Neural cell (in vitro differentiated cells): ENCODE data around the gene WARS2. TPM values are rescaled to one million over a fixed set of nuclear protein-coding genes. Genes with fewer than 3 reads are reported as not detected.
A peak's percentile ranks its signal among the peaks of the same experiment; 100 is the strongest.

Experiments
- H2AFZ ChIP-seq: fragments of 200-600, 300-800 bp; sonication (generic), shearing (Covaris generic); 2 replicates; pipeline ENCODE4 v1.6.0; 2014; ENCODE audit warnings: low read depth, mild to moderate bottlenecking, antibody characterized with exemption, low read length, moderate library complexity
- H3F3A ChIP-seq: fragments of 200-600 bp; shearing (Covaris generic); 2 replicates; pipeline ENCODE4 v1.6.1; 2016; ENCODE audit warnings: mild to moderate bottlenecking, moderate library complexity, mixed read lengths, antibody characterized with exemption, low read length; ENCODE audit not compliant: insufficient read depth, poor library complexity, severe bottlenecking
- H3K27ac ChIP-seq: fragments of 200-600, 300-800 bp; sonication (generic), shearing (Covaris generic); 2 replicates; pipeline ENCODE4 v1.5.1; 2014; ENCODE audit warnings: mild to moderate bottlenecking, low read length, moderate library complexity
- H3K27me3 ChIP-seq: fragments of 300-800, 200-600 bp; sonication (generic), shearing (Covaris generic); 2 replicates; pipeline ENCODE4 v1.6.0; 2014; ENCODE audit warnings: mild to moderate bottlenecking, low read depth, low read length, moderate library complexity; ENCODE audit not compliant: insufficient read depth
- H3K36me3 ChIP-seq: fragments of 300-800, 200-600 bp; sonication (generic), shearing (Covaris generic); 2 replicates; pipeline ENCODE4 v1.5.1; 2014; ENCODE audit warnings: mild to moderate bottlenecking, antibody characterized with exemption, low read length, moderate library complexity; ENCODE audit not compliant: insufficient read depth
- H3K4me2 ChIP-seq: fragments of 300-800, 200-600 bp; sonication (generic), shearing (Covaris generic); 2 replicates; pipeline ENCODE4 v1.6.0; 2014; ENCODE audit warnings: mild to moderate bottlenecking, low read length
- H3K4me3 ChIP-seq: fragments of 300-800, 200-600 bp; sonication (generic), shearing (Covaris generic); 2 replicates; pipeline ENCODE4 v1.5.1; 2014; ENCODE audit warnings: mild to moderate bottlenecking, low read length, moderate library complexity
- H3K79me2 ChIP-seq: fragments of 200-600 bp; shearing (Covaris generic); replicated peaks from 2 replicates; pipeline ENCODE4 v1.6.0; 2014; ENCODE audit warnings: mild to moderate bottlenecking, low read length, moderate library complexity; ENCODE audit not compliant: insufficient read depth
- H3K9ac ChIP-seq: fragments of 300-800, 200-600 bp; sonication (generic), shearing (Covaris generic); 2 replicates; pipeline ENCODE4 v1.6.1; 2016; ENCODE audit warnings: mild to moderate bottlenecking, low read length, mixed read lengths
- H3K9me2 ChIP-seq: fragments of 200-600 bp; shearing (Covaris generic); 2 replicates; pipeline ENCODE4 v1.6.1; 2016; ENCODE audit warnings: mild to moderate bottlenecking, low read length, mixed read lengths; ENCODE audit not compliant: insufficient read depth
- H3K9me3 ChIP-seq: fragments of 200-600, 300-800 bp; sonication (generic), shearing (Covaris generic); 2 replicates; pipeline ENCODE4 v1.6.1; 2016; ENCODE audit warnings: mild to moderate bottlenecking, mixed run types, low read length, moderate library complexity, mixed read lengths
- H4K20me1 ChIP-seq: fragments of 200-600 bp; shearing (Covaris generic); 2 replicates; pipeline ENCODE4 v1.6.1; 2016; ENCODE audit warnings: mild to moderate bottlenecking, mixed run types; ENCODE audit not compliant: insufficient read depth
- EP300 ChIP-seq: fragments of 450-650 bp; conservative IDR thresholded peaks from 2 replicates; pipeline ENCODE4 v1.6.1; 2014; ENCODE audit warnings: antibody characterized with exemption, mild to moderate bottlenecking, moderate library complexity; ENCODE audit not compliant: poor library complexity, severe bottlenecking
- EZH2 ChIP-seq: fragments of 200-600, 300-800 bp; shearing (Covaris generic), sonication (generic); IDR thresholded peaks from 2 replicates; pipeline ENCODE4 v1.6.1; 2014; ENCODE audit warnings: antibody characterized with exemption, low read length, borderline replicate concordance, mild to moderate bottlenecking; ENCODE audit not compliant: insufficient read depth, poor library complexity, severe bottlenecking
- MXI1 ChIP-seq: fragments of 450-650 bp; conservative IDR thresholded peaks from 2 replicates; pipeline ENCODE4 v1.6.1; 2014; ENCODE audit warnings: antibody characterized with exemption, mild to moderate bottlenecking; ENCODE audit not compliant: poor library complexity, severe bottlenecking
- POLR2AphosphoS5 ChIP-seq: IDR thresholded peaks from 2 replicates; pipeline ENCODE4 v1.6.1; 2012
- RAD21 ChIP-seq: fragments of 450-650 bp; conservative IDR thresholded peaks from 2 replicates; pipeline ENCODE4 v1.6.1; 2014; ENCODE audit warnings: antibody characterized with exemption, mild to moderate bottlenecking, moderate library complexity
- SMC3 ChIP-seq: fragments of 450-650 bp; conservative IDR thresholded peaks from 2 replicates; pipeline ENCODE4 v1.6.1; 2014; ENCODE audit warnings: antibody characterized with exemption, mild to moderate bottlenecking, moderate library complexity; ENCODE audit not compliant: poor library complexity
- TAF1 ChIP-seq: IDR thresholded peaks from 2 replicates; pipeline ENCODE4 v1.6.1; 2012; ENCODE audit warnings: low read depth
- polyA minus RNA-seq: library from RNA; depleted of rRNA, polyadenylated mRNA; stranded (reverse); fragments of >200 nt; gene quantifications from 2 replicates; pipeline ENCODE4 v1.2.3, GENCODE V29; 2014
- polyA plus RNA-seq: library from polyadenylated mRNA; depleted of rRNA; stranded (reverse); fragments of >200 nt; gene quantifications from 2 replicates; pipeline ENCODE4 v1.2.3, GENCODE V29; 2014
- TF ChIP-seq, protein P1 (sequence below): IDR thresholded peaks from 2 replicates; pipeline ENCODE4 v1.6.1; 2012; ENCODE audit warnings: borderline replicate concordance
- TF ChIP-seq, protein P2 (sequence below): fragments of 450-650 bp; IDR thresholded peaks from 2 replicates; pipeline ENCODE4 v1.5.1; 2014; ENCODE audit warnings: antibody characterized with exemption, mild to moderate bottlenecking, moderate library complexity; ENCODE audit not compliant: poor library complexity, severe bottlenecking

The WARS2 gene
- 4.7 and 4.8 TPM in 2 replicates for polyA plus RNA-seq
- 13.6 and 15.5 TPM in 2 replicates for polyA minus RNA-seq

DNA sequence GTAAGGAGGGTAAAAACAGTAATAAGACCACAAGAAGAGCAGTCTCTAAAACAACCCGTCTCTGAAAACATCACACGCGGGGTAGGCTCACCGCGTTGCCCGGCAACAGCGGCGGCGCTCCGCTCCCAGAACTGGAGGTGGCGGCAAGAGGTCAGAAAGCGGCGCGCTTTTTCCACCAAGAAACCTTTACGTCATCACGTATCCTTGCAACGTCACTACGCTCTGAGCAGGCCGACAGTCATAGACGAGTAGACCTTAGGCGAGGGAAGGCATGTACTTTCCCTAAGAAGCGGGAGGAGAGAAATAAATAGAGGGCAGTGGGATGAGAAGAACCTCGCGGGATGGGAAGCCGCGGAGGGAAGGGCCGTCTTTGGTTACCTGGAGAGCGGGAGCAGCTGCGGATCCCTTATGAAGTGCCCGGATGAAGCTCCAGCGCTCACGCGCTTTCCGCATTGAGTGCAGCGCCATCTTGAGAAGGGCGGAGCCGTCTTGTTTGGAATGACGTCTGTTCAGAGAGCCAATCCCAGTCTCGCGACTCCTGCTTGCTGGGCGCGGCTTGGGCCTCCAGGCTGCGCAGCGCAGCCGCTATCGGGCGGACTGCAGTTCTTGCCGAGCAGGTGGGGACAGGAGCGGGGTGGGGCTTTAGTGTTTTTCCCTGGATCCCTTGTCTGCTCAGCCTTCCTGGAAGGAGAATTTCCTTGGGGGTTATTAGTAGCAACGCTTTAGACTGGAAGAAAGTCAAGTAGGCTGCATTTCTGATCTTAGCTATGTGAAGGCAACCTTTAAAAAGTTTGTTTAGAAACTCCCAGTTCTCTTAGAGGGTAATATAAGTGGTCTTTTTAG lies at the start of gene WARS2:
Gene WARS2, minus strand, starts transcription at position 477 of the 843 bp plus-strand sequence. Its CDS starts 9 bp downstream, at position 468.
- Histone ChIP-seq H4K20me1 (no peaks in the 10 kb centered on the region), H2AFZ (peak within 1 kb of the TSS; percentile 70), H3K9ac (peak within 1 kb of the TSS; percentile 83), H3K9me2 (no peaks in the 10 kb centered on the region), H3K36me3 (no peaks in the 10 kb centered on the region), H3K27ac (peak within 1 kb of the TSS; percentile 92), H3K79me2 (peaks cover 5% of the 10 kb centered on the region), H3K4me2 (peak within 1 kb of the TSS; percentile 82), H3K4me3 (peak within 1 kb of the TSS; percentile 74), H3F3A (no peaks in the 10 kb centered on the region), H3K27me3 (no peaks in the 10 kb centered on the region), H3K9me3 (no peaks in the 10 kb centered on the region)
- TF ChIP-seq EP300 (peak; percentile 77), RAD21 (peak; percentile 23), POLR2AphosphoS5 (peak; percentile 85), TAF1 (peak; percentile 80), EZH2 (no peak), MXI1 (peak; percentile 97), SMC3 (peak; percentile 54)
- TF ChIP-seq, protein P1, sequence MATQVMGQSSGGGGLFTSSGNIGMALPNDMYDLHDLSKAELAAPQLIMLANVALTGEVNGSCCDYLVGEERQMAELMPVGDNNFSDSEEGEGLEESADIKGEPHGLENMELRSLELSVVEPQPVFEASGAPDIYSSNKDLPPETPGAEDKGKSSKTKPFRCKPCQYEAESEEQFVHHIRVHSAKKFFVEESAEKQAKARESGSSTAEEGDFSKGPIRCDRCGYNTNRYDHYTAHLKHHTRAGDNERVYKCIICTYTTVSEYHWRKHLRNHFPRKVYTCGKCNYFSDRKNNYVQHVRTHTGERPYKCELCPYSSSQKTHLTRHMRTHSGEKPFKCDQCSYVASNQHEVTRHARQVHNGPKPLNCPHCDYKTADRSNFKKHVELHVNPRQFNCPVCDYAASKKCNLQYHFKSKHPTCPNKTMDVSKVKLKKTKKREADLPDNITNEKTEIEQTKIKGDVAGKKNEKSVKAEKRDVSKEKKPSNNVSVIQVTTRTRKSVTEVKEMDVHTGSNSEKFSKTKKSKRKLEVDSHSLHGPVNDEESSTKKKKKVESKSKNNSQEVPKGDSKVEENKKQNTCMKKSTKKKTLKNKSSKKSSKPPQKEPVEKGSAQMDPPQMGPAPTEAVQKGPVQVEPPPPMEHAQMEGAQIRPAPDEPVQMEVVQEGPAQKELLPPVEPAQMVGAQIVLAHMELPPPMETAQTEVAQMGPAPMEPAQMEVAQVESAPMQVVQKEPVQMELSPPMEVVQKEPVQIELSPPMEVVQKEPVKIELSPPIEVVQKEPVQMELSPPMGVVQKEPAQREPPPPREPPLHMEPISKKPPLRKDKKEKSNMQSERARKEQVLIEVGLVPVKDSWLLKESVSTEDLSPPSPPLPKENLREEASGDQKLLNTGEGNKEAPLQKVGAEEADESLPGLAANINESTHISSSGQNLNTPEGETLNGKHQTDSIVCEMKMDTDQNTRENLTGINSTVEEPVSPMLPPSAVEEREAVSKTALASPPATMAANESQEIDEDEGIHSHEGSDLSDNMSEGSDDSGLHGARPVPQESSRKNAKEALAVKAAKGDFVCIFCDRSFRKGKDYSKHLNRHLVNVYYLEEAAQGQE, result peak; percentile 80
- TF ChIP-seq, protein P2, sequence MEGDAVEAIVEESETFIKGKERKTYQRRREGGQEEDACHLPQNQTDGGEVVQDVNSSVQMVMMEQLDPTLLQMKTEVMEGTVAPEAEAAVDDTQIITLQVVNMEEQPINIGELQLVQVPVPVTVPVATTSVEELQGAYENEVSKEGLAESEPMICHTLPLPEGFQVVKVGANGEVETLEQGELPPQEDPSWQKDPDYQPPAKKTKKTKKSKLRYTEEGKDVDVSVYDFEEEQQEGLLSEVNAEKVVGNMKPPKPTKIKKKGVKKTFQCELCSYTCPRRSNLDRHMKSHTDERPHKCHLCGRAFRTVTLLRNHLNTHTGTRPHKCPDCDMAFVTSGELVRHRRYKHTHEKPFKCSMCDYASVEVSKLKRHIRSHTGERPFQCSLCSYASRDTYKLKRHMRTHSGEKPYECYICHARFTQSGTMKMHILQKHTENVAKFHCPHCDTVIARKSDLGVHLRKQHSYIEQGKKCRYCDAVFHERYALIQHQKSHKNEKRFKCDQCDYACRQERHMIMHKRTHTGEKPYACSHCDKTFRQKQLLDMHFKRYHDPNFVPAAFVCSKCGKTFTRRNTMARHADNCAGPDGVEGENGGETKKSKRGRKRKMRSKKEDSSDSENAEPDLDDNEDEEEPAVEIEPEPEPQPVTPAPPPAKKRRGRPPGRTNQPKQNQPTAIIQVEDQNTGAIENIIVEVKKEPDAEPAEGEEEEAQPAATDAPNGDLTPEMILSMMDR, result no peak

DNA sequence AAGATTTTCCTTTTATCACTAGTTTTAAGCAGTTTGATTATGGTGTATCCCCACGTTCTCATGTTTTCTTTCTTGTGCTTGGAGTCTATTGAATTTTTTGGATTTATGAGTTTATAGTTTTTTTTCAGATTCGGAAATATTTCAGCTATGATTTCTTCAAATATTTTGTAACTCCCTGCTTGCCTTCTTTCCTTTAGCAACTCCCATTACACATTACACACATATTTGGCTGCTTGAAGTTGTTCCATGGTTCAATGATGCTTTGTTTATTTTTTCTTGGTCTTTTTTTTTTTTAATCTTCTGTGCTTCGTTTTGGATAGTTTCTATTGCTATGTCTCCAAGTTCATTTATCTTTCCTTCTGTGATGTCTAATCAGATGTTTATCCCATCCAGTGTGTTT lies 48.5 kb upstream of the WARS2 start:
- Histone ChIP-seq H3K79me2 (no peaks in the 10 kb centered on the region), H2AFZ (no peak overlapping the region), H3K4me3 (no peak overlapping the region), H3K4me2 (no peak overlapping the region), H3K9me3 (no peaks in the 10 kb centered on the region), H3F3A (no peaks in the 10 kb centered on the region), H4K20me1 (no peaks in the 10 kb centered on the region), H3K36me3 (no peaks in the 10 kb centered on the region), H3K27ac (no peak overlapping the region), H3K9ac (no peak overlapping the region), H3K27me3 (no peaks in the 10 kb centered on the region), H3K9me2 (no peaks in the 10 kb centered on the region)
- TF ChIP-seq EP300, result no peak
- no peak for TF ChIP-seq EZH2
- TF ChIP-seq, protein P1, result no peak
- TF ChIP-seq POLR2AphosphoS5, result no peak
- no peak for TF ChIP-seq RAD21
- no peak for TF ChIP-seq SMC3
- no peak for TF ChIP-seq TAF1
- TF ChIP-seq MXI1, result no peak
- TF ChIP-seq, protein P2, result no peak
